Measurements from ENCODE around the gene PKM. TPM values are rescaled to one million over a fixed set of nuclear protein-coding genes. Genes with fewer than 3 reads are reported as not detected.
"Not testable (repeated sequence)": the region's sequence is repeated elsewhere in the genome, so short reads cannot be mapped to it uniquely, and the experiment has no call there.

Gene PKM
- total RNA-seq, 1 donor from 2014 or later: 879 TPM

- Histone ChIP-seq H3K27me3 (ENCODE audit: control insufficient read depth, insufficient read depth, low read length) (peaks cover 12% of the 10 kb centered on the region), H3K36me3 (ENCODE audit: control insufficient read depth, insufficient read depth, low read length) (no peaks in the 10 kb centered on the region), H3K4me3 (ENCODE audit: low read depth, low read length) (no peak overlapping the region)
- TF ChIP-seq CTCF (IDR thresholded peaks at IDR 0.05; ENCODE audit: insufficient read depth, low read length, poor library complexity, severe bottlenecking): no peak
- no peak for DNase-seq (ENCODE audit: low read depth)
These were observed 57.0 kb downstream of the PKM start for GRCh38 chr15:72173864-72174550.

GRCh38 chr15:72173401-72173800, 57.6 kb downstream of the PKM start:
- DNase-seq (ENCODE audit: low read depth): no peak
- H3K36me3 ChIP-seq (ENCODE audit: control insufficient read depth, insufficient read depth, low read length): no peaks in the 10 kb centered on the region
- H3K4me3 ChIP-seq (ENCODE audit: low read depth, low read length): no peak overlapping the region
- no peak for TF ChIP-seq CTCF (IDR thresholded peaks at IDR 0.05; ENCODE audit: insufficient read depth, low read length, poor library complexity, severe bottlenecking)
- H3K27me3 ChIP-seq (ENCODE audit: control insufficient read depth, insufficient read depth, low read length): peaks cover 12% of the 10 kb centered on the region

DNA sequence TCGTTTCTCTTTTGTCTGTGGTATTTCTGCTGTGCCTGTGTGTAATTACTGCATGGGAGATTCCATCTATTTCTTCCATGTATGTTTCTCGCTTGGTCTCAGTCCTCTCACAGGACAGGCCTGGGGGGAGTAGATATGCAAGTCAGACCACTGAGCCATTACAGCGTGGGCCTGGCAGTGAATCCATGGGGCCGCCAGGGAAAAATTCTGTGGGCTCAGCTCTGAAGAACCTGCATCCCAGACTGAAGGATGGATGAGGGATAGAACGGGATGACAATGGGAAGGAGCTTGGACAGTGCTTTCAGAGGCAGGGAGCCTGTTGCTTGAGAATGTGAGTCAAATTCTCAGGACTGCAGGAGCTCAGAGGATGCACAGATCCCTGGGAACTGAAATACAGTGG, 58.2 kb downstream of the PKM start:
- no peak overlapping the region for H3K4me3 ChIP-seq (ENCODE audit: low read depth, low read length)
- H3K27me3 ChIP-seq (ENCODE audit: control insufficient read depth, insufficient read depth, low read length): peaks cover 12% of the 10 kb centered on the region
- no peak for TF ChIP-seq CTCF (IDR thresholded peaks at IDR 0.05; ENCODE audit: insufficient read depth, low read length, poor library complexity, severe bottlenecking)
- H3K36me3 ChIP-seq (ENCODE audit: control insufficient read depth, insufficient read depth, low read length): no peaks in the 10 kb centered on the region
- DNase-seq (ENCODE audit: low read depth): no peak

- H3K4me3 ChIP-seq (ENCODE audit: low read depth, low read length); H3K36me3 ChIP-seq (ENCODE audit: control insufficient read depth, insufficient read depth, low read length); DNase-seq (ENCODE audit: low read depth): not testable (repeated sequence)
- H3K27me3 ChIP-seq (ENCODE audit: control insufficient read depth, insufficient read depth, low read length): peaks cover 12% of the 10 kb centered on the region
These were observed 59.0 kb downstream of the PKM start for GRCh38 chr15:72171978-72172377.

DNA sequence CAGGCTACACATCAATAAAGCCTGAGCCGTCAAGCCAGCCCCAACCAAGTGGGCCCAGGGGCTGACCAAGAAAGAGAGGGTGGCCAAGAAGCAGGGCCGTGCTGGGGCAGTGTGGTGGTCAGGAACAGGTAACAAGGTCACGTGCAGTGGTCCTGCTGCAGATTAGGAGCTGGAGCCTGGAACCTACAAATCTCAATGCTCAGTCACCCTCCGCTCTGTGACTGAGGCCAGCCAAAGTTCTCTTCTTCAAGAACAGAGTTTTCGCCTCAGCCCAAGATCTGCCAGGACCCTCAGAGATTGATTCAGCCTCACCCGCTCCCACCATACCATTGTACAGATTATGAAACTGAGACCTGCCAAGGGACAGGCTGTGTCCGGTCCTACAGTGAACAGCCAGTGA, 60.3 kb downstream of the PKM start:
- Histone ChIP-seq H3K36me3 (ENCODE audit: control insufficient read depth, insufficient read depth, low read length) (no peaks in the 10 kb centered on the region), H3K4me3 (ENCODE audit: low read depth, low read length) (no peak overlapping the region), H3K27me3 (ENCODE audit: control insufficient read depth, insufficient read depth, low read length) (peaks cover 12% of the 10 kb centered on the region)
- no peak for TF ChIP-seq CTCF (IDR thresholded peaks at IDR 0.05; ENCODE audit: insufficient read depth, low read length, poor library complexity, severe bottlenecking)
- DNase-seq (ENCODE audit: low read depth): no peak

DNA sequence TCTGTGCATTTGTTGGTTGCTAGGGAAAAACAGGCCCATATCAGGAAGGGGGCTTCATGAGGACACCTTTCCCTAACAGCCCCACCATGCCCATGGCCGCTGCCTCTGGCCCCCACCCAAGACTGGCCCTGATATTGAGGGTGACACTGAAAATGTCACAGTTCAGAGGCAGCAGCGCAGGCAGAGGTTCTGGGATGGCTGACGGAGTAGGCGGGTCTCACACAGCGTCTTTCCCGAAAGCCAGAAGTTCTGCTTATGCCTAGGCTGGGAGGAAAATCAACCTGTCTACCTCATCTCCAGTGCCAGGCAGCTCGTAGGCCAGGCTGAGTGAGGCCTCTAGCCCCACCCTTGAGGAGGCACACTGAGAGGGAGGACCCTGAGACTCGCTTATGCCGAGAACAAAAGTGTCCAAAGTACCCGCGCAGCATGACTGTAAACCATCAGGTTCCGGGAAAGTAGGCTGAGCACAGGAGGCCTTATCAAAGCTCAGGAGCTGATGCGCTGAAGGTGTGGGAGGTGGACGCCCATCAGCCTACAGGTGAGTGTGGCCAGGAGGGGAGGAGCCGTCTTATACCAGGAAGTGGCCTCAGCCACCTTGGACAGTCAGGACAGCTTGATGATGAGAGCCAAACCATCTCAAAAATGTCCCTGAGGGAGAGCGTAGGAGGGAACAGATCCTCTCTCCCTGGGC, 60.9 kb downstream of the PKM start:
- no peak for TF ChIP-seq CTCF (IDR thresholded peaks at IDR 0.05; ENCODE audit: insufficient read depth, low read length, poor library complexity, severe bottlenecking)
- no peak for DNase-seq (ENCODE audit: low read depth)
- Histone ChIP-seq H3K36me3 (ENCODE audit: control insufficient read depth, insufficient read depth, low read length) (no peaks in the 10 kb centered on the region), H3K4me3 (ENCODE audit: low read depth, low read length) (no peak overlapping the region), H3K27me3 (ENCODE audit: control insufficient read depth, insufficient read depth, low read length) (peaks cover 10% of the 10 kb centered on the region)
